ENCODE data around the gene STAT5B.

Gene STAT5B

DNA sequence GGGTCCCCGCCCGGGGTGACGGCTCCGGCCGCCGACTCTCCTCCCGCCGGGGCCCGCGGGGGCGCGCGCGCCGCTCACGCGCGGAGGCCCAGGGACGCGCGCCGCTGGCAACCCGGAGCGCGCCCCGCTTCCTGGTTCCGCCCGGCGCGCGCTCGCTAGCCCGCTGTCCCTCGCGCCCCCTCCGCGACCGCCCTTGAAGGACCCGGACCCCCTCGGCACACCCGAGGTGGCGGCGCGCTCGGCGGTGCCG, at the start of gene STAT5B:
STAT5B (minus strand) TSS at position 33 of the 250 bp plus-strand sequence. CDS start 44,264 bp downstream, outside the sequence.
- TF ChIP-seq EZH2phosphoT487 (conservative IDR thresholded peaks at IDR 0.05; ENCODE audit: low read length): no peak
- TF ChIP-seq, protein P1, sequence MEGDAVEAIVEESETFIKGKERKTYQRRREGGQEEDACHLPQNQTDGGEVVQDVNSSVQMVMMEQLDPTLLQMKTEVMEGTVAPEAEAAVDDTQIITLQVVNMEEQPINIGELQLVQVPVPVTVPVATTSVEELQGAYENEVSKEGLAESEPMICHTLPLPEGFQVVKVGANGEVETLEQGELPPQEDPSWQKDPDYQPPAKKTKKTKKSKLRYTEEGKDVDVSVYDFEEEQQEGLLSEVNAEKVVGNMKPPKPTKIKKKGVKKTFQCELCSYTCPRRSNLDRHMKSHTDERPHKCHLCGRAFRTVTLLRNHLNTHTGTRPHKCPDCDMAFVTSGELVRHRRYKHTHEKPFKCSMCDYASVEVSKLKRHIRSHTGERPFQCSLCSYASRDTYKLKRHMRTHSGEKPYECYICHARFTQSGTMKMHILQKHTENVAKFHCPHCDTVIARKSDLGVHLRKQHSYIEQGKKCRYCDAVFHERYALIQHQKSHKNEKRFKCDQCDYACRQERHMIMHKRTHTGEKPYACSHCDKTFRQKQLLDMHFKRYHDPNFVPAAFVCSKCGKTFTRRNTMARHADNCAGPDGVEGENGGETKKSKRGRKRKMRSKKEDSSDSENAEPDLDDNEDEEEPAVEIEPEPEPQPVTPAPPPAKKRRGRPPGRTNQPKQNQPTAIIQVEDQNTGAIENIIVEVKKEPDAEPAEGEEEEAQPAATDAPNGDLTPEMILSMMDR (IDR thresholded peaks at IDR 0.05; ENCODE audit: insufficient read depth, low read length, poor library complexity, severe bottlenecking): no peak
- Histone ChIP-seq H3K27me3 (ENCODE audit: low read length) (no peaks in the 10 kb centered on the region), H3K27ac (ENCODE audit: low read depth, low read length) (no peak within 1 kb of the TSS), H3K4me2 (ENCODE audit: low read depth, low read length, poor library complexity, severe bottlenecking) (peak within 1 kb of the TSS; percentile 81), H3K9ac (ENCODE audit: low read length) (peak within 1 kb of the TSS; percentile 65), H3F3A (ENCODE audit: insufficient read depth) (no peaks in the 10 kb centered on the region), H3K79me2 (ENCODE audit: insufficient read depth, low read length) (no peaks in the 10 kb centered on the region; the same call in 1 of the 2 replicates), H3K9me3 (ENCODE audit: insufficient read depth, low read length) (no peaks in the 10 kb centered on the region), H3K36me3 (ENCODE audit: low read length) (no peaks in the 10 kb centered on the region), H3K9me2 (replicated peaks; ENCODE audit: insufficient read depth, low read length) (no peaks in the 10 kb centered on the region), H4K20me1 (ENCODE audit: low read depth, low read length) (no peaks in the 10 kb centered on the region), H3K4me3 (ENCODE audit: insufficient read depth, low read length, poor library complexity, severe bottlenecking) (peak within 1 kb of the TSS; percentile 87), H2AFZ (ENCODE audit: low read depth, low read length, severe bottlenecking) (peak within 1 kb of the TSS; percentile 97)

DNA sequence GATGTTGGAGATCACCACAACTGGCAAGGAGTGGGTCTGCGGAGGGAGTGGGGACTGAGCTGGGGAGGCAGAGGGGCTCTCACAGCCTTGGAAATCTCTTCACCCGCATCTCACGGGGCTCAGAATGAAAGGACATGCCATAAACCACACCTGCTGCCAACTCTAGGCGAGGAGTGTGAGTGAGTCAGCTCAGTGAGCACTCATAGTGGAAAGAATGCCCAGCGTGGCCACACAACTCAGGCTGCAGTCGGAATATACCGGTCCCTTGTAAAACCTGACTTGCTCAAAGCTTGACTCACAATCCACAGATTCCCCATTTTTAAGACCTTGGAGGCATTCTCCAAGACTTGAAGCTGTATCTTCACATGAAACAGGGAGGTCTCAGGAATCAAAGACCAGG, 48.8 kb upstream of the STAT5B start:
- TF ChIP-seq EZH2phosphoT487 (conservative IDR thresholded peaks at IDR 0.05; ENCODE audit: low read length): no peak
- TF ChIP-seq, protein P1 (IDR thresholded peaks at IDR 0.05; ENCODE audit: insufficient read depth, low read length, poor library complexity, severe bottlenecking): no peak
- Histone ChIP-seq H3K4me3 (ENCODE audit: insufficient read depth, low read length, poor library complexity, severe bottlenecking) (no peak overlapping the region), H3K9me2 (replicated peaks; ENCODE audit: insufficient read depth, low read length) (no peaks in the 10 kb centered on the region), H3K4me2 (ENCODE audit: low read depth, low read length, poor library complexity, severe bottlenecking) (no peak overlapping the region), H3F3A (ENCODE audit: insufficient read depth) (no peaks in the 10 kb centered on the region), H3K27me3 (ENCODE audit: low read length) (no peaks in the 10 kb centered on the region), H3K9me3 (ENCODE audit: insufficient read depth, low read length) (no peaks in the 10 kb centered on the region), H4K20me1 (ENCODE audit: low read depth, low read length) (no peaks in the 10 kb centered on the region), H3K36me3 (ENCODE audit: low read length) (no peaks in the 10 kb centered on the region), H3K9ac (ENCODE audit: low read length) (no peak overlapping the region), H2AFZ (ENCODE audit: low read depth, low read length, severe bottlenecking) (no peak overlapping the region), H3K79me2 (ENCODE audit: insufficient read depth, low read length) (no peaks in the 10 kb centered on the region), H3K27ac (ENCODE audit: low read depth, low read length) (no peak overlapping the region)

DNA sequence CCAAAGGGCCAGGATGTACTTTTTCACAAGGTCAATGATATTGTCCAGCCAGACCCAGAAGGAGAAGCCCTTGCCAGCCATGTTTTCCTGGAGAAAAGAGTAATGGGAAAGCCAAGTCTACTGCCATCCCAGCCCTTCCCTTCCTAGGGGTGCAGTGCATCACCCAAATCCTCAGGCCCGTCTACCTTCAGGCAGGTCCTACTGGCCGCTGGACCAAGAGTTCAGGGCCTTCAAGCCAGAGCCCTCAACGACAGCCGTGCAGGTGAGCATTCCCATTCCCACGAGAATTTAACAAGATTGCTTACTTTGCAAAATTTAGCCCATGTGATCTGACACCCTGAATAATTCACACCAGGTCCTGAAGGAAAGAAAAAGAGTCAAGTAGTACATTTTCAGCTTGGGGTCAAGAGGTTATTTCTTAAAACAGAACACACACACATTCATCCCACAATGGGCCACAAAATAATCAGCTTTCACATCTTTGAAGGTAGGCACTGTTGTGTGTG, 47.1 kb upstream of the STAT5B start:
- Histone ChIP-seq H3K9me3 (ENCODE audit: insufficient read depth, low read length) (no peaks in the 10 kb centered on the region), H3K27ac (ENCODE audit: low read depth, low read length) (no peak overlapping the region), H3F3A (ENCODE audit: insufficient read depth) (no peaks in the 10 kb centered on the region), H3K4me3 (ENCODE audit: insufficient read depth, low read length, poor library complexity, severe bottlenecking) (no peak overlapping the region), H3K4me2 (ENCODE audit: low read depth, low read length, poor library complexity, severe bottlenecking) (no peak overlapping the region), H4K20me1 (ENCODE audit: low read depth, low read length) (no peaks in the 10 kb centered on the region), H3K9me2 (replicated peaks; ENCODE audit: insufficient read depth, low read length) (no peaks in the 10 kb centered on the region), H2AFZ (ENCODE audit: low read depth, low read length, severe bottlenecking) (no peak overlapping the region), H3K27me3 (ENCODE audit: low read length) (no peaks in the 10 kb centered on the region), H3K79me2 (ENCODE audit: insufficient read depth, low read length) (no peaks in the 10 kb centered on the region), H3K9ac (ENCODE audit: low read length) (no peak overlapping the region), H3K36me3 (ENCODE audit: low read length) (no peaks in the 10 kb centered on the region)
- TF ChIP-seq EZH2phosphoT487 (conservative IDR thresholded peaks at IDR 0.05; ENCODE audit: low read length): no peak
- TF ChIP-seq, protein P1 (IDR thresholded peaks at IDR 0.05; ENCODE audit: insufficient read depth, low read length, poor library complexity, severe bottlenecking): no peak
